IMR-90 (cell line): ENCODE measurements around the gene TUBA1A. TPM values are rescaled to one million over a fixed set of nuclear protein-coding genes. Genes with fewer than 3 reads are reported as not detected.

ENCODE experiments used
- ATAC-seq: fragments of 200-7000 bp; cut with Tn5 transposase; 2 replicates; pipeline ENCODE4 v1.9.1; 2020; ENCODE audit warnings: low read depth, mild to moderate bottlenecking, moderate library complexity
- BruUV-seq: library from RNA; stranded (reverse); fragments of 400-500 nt; replicated peaks from 2 replicates; lab custom pipeline; 2021; lab: Mats Ljungman, UMichigan
- CTCF ChIA-PET: fragments of 300-600 bp; formaldehyde crosslinking; extraction: SDS; loops from one replicate; lab custom pipeline; 2021; ENCODE audit warnings: antibody characterized with exemption; lab: Yijun Ruan, JAX
- POLR2A ChIA-PET: fragments of 300-600 bp; sonication (Branson Sonifier 250); formaldehyde crosslinking; loops from one replicate; lab custom pipeline; 2022; ENCODE audit warnings: antibody characterized with exemption; ENCODE audit not compliant: unreplicated experiment; lab: Charles Lee
- DNase-seq: peaks from one replicate; pipeline ENCODE4 v3.0.0; 2013
- H2AFZ ChIP-seq: replicated peaks from 2 replicates; pipeline ENCODE3; 2013; ENCODE audit warnings: low read length, mild to moderate bottlenecking; ENCODE audit not compliant: poor library complexity
- H2AK5ac ChIP-seq: 2 replicates; pipeline ENCODE4 v1.6.1; 2013; ENCODE audit warnings: low read depth, low read length, inconsistent platforms
- H2AK9ac ChIP-seq: replicated peaks from 2 replicates; pipeline ENCODE3; 2013; ENCODE audit warnings: mild to moderate bottlenecking, low read depth, low read length, moderate library complexity; ENCODE audit not compliant: poor library complexity
- H2BK120ac ChIP-seq: 2 replicates; pipeline ENCODE4 v1.6.1; 2013; ENCODE audit warnings: low read depth, low read length, inconsistent platforms
- H2BK15ac ChIP-seq: 3 replicates; pipeline ENCODE4 v1.6.1; 2013; ENCODE audit warnings: low read depth, low read length, inconsistent platforms
- H2BK20ac ChIP-seq: 2 replicates; pipeline ENCODE4 v1.6.1; 2013; ENCODE audit warnings: low read depth, mild to moderate bottlenecking, inconsistent platforms, low read length, moderate library complexity
- H2BK5ac ChIP-seq: 2 replicates; pipeline ENCODE4 v1.6.1; 2013; ENCODE audit warnings: mild to moderate bottlenecking, low read depth, low read length, inconsistent platforms; ENCODE audit not compliant: poor library complexity, severe bottlenecking
- H3K14ac ChIP-seq: replicated peaks from 2 replicates; pipeline ENCODE4 v1.6.1; 2013; ENCODE audit warnings: low read depth, low read length, inconsistent platforms
- H3K18ac ChIP-seq: 2 replicates; pipeline ENCODE4 v1.6.1; 2013; ENCODE audit warnings: low read depth, low read length, control low read depth
- H3K23ac ChIP-seq: 2 replicates; pipeline ENCODE4 v1.6.1; 2013; ENCODE audit warnings: low read depth, low read length, inconsistent platforms
- H3K27ac ChIP-seq: 2 replicates; pipeline ENCODE4 v1.5.1; 2013; ENCODE audit warnings: mild to moderate bottlenecking, control low read depth, low read length; ENCODE audit not compliant: insufficient read depth
- H3K27me3 ChIP-seq: 2 replicates; pipeline ENCODE4 v1.6.1; 2013; ENCODE audit warnings: low read length; ENCODE audit not compliant: control insufficient read depth, insufficient read depth
- H3K36me3 ChIP-seq: 2 replicates; pipeline ENCODE4 v1.6.1; 2013; ENCODE audit warnings: low read length, mixed read lengths; ENCODE audit not compliant: control insufficient read depth, insufficient read depth
- H3K4ac ChIP-seq: 2 replicates; pipeline ENCODE4 v1.6.1; 2013; ENCODE audit warnings: low read depth, low read length, inconsistent platforms
- H3K4me1 ChIP-seq: 2 replicates; pipeline ENCODE4 v1.6.1; 2013; ENCODE audit warnings: low read length, mixed read lengths; ENCODE audit not compliant: control insufficient read depth, insufficient read depth
- H3K4me2 ChIP-seq: 2 replicates; pipeline ENCODE4 v1.6.1; 2013; ENCODE audit warnings: low read depth, mild to moderate bottlenecking, control low read depth, low read length, moderate library complexity
- H3K4me3 ChIP-seq: 2 replicates; pipeline ENCODE4 v1.5.1; 2013; ENCODE audit warnings: low read depth, mild to moderate bottlenecking, control low read depth, low read length, moderate library complexity; ENCODE audit not compliant: insufficient read depth
- H3K56ac ChIP-seq: 2 replicates; pipeline ENCODE4 v1.6.1; 2013; ENCODE audit warnings: low read length, inconsistent platforms; ENCODE audit not compliant: insufficient read depth; ENCODE audit errors: extremely low read depth
- H3K79me1 ChIP-seq, 2 experiments: 2 replicates each; pipeline ENCODE4 v1.6.1; 2013; ENCODE audit warnings: low read length in 2 of 2, inconsistent platforms in 1 of 2, low read depth in 1 of 2
- H3K9ac ChIP-seq: 2 replicates; pipeline ENCODE4 v1.6.1; 2013; ENCODE audit warnings: low read depth, low read length, control low read depth
- H3K9me1 ChIP-seq: 2 replicates; pipeline ENCODE4 v1.6.1; 2013; ENCODE audit warnings: low read length, inconsistent platforms; ENCODE audit not compliant: insufficient read depth
- H3K9me3 ChIP-seq: 2 replicates; pipeline ENCODE4 v1.6.1; 2013; ENCODE audit warnings: low read length; ENCODE audit not compliant: control insufficient read depth, insufficient read depth
- H4K20me1 ChIP-seq: 2 replicates; pipeline ENCODE4 v1.6.1; 2013; ENCODE audit warnings: low read length, inconsistent platforms; ENCODE audit not compliant: insufficient read depth
- H4K5ac ChIP-seq: 2 replicates; pipeline ENCODE4 v1.6.1; 2013; ENCODE audit warnings: mild to moderate bottlenecking, low read depth, low read length, control low read depth
- H4K8ac ChIP-seq, 2 experiments: 2 replicates each; pipeline ENCODE4 v1.6.1; 2013; ENCODE audit warnings: low read depth in 2 of 2, low read length in 2 of 2, control low read depth in 1 of 2, inconsistent platforms in 1 of 2
- H4K91ac ChIP-seq: 2 replicates; pipeline ENCODE4 v1.6.1; 2013; ENCODE audit warnings: low read depth, low read length, inconsistent platforms; ENCODE audit not compliant: insufficient read depth
- CHD1 ChIP-seq: IDR thresholded peaks from 2 replicates; pipeline ENCODE4 v1.6.1; 2012; ENCODE audit warnings: low read depth, low read length, improper control_type of control experiment
- MAZ ChIP-seq: IDR thresholded peaks from 2 replicates; pipeline ENCODE4 v1.6.1; 2012; ENCODE audit warnings: low read depth, mild to moderate bottlenecking, low read length, improper control_type of control experiment, moderate library complexity, borderline replicate concordance
- MXI1 ChIP-seq: IDR thresholded peaks from 2 replicates; pipeline ENCODE4 v1.6.1; 2012; ENCODE audit warnings: low read depth, mild to moderate bottlenecking, low read length, moderate library complexity, borderline replicate concordance
- POLR2A ChIP-seq: IDR thresholded peaks from 2 replicates; pipeline ENCODE4 v1.6.1; 2012; ENCODE audit warnings: mild to moderate bottlenecking, low read depth, low read length
- RCOR1 ChIP-seq: IDR thresholded peaks from 2 replicates; pipeline ENCODE4 v1.6.1; 2012; ENCODE audit warnings: mild to moderate bottlenecking, low read length, improper control_type of control experiment; ENCODE audit not compliant: insufficient replicate concordance
- RFX5 ChIP-seq: IDR thresholded peaks from 2 replicates; pipeline ENCODE4 v1.8.0; 2012; ENCODE audit warnings: low read depth, mild to moderate bottlenecking, low read length, moderate library complexity
- WGBS, 2 experiments: methylation state at CpG; one replicate each; pipeline versions ENCODE4 v1.1.5 to v1.1.7; 2013; ENCODE audit warnings: missing lambda C conversion rate in 2 of 2; ENCODE audit not compliant: insufficient read length in 1 of 2; ENCODE audit errors: extremely low coverage in 2 of 2; 5-methylcytosine and 5-hydroxymethylcytosine counted together
- dilution Hi-C: fragments of 300-500 bp; cut with HindIII; formaldehyde crosslinking; loops from one replicate; pipeline ENCODE4 v1.14.3; 2018; ENCODE audit warnings: low sequenced_read_pairs; ENCODE audit not compliant: unreplicated experiment
- in situ Hi-C: fragments of 300-500 bp; cut with MboI; formaldehyde crosslinking; loops from 3 replicates; pipeline ENCODE4 v1.14.3; 2019; ENCODE audit warnings: low sequenced_read_pairs, inconsistent platforms, mixed read lengths
- intact Hi-C: fragments of 100-400 bp; cut with micrococcal nuclease; formaldehyde crosslinking; loops from 2 replicates; pipeline ENCODE4 v1.10.0; 2022
- polyA plus RNA-seq, 3 experiments: library from polyadenylated mRNA; depleted of rRNA; stranded (reverse); fragments of >200 nt; gene quantifications; 2 replicates each; pipeline ENCODE4 v1.2.3, GENCODE V29; 2012; ENCODE audit warnings: low replicate concordance in 1 of 3
- total RNA-seq: library from RNA; depleted of rRNA; stranded (reverse); fragments of >200 nt; gene quantifications from 2 replicates; pipeline ENCODE4 v1.2.3, GENCODE V29; 2012
- TF ChIP-seq, protein P1 (sequence below): fragments of 150-350 bp; IDR thresholded peaks from 2 replicates; pipeline ENCODE4 v1.6.1; 2017; ENCODE audit warnings: mild to moderate bottlenecking, antibody characterized with exemption, low read length, low read depth
- TF ChIP-seq, protein P2 (sequence below): conservative IDR thresholded peaks from 2 replicates; pipeline ENCODE4 v1.5.1; 2012; ENCODE audit warnings: mild to moderate bottlenecking, low read depth, low read length, improper control_type of control experiment
- TF ChIP-seq, protein P3 (sequence below): fragments of 150-350 bp; IDR thresholded peaks from 2 replicates; pipeline ENCODE4 v1.6.1; 2016; ENCODE audit warnings: low read depth, mild to moderate bottlenecking, low read length, moderate library complexity, borderline replicate concordance

TUBA1A gene
- total and polyA plus RNA-seq, 2 of the 4 experiments (the other 2 are of a cell fraction) = 2,105 to 2,832 TPM

DNA sequence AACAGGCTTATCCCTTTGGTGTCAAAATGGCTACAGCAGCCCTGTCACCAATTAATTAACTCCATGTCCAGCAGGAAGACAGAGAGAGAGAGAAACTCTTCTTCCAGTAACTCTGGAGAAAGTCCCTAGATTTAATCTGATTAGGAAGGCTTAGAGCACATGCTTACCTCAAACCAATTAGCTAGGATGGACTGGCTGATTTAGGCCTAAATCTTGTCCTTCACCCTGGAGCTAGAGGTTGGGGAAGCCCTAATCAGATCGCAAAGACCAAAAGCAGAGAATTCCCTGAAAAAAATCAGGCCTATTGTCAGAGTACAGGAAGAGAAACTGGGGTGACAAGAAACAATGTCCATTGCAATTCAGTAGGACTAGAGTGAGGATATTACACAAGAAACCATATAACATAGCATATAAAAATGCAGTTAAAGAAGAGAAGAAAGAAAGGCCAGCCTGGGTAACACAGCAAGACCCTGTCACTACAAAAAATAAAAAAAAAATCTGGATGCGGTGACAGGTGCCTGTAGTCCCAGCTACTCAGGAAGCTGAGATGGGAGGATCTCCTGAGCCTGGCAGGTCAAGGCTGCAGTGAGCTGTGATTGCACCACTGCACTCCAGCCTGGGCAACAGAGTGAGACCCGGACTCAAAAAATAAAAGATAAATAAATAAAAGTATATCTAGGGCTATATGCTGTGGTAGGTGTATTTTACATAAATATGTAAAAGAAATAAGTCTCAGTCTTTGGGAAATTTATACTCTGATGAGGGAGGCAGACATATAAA, 34.9 kb upstream of the TUBA1A start:
- Histone ChIP-seq H3K23ac (no peak overlapping the region), H3K4me3 (no peak overlapping the region), H4K5ac (peak overlapping the region; percentile 99; the same call in 1 of the 2 replicates), H3K36me3 (no peaks in the 10 kb centered on the region), H4K91ac (peak overlapping the region; percentile 29), H4K8ac (peak overlapping the region in 1 of 2 experiments; percentile 43; a peak in 1 of 4 replicates), H4K20me1 (no peaks in the 10 kb centered on the region), H2AFZ (no peak overlapping the region), H2BK120ac (peak overlapping the region; percentile 99), H2AK9ac (no peak overlapping the region), H3K9ac (no peak overlapping the region), H3K56ac (no peak overlapping the region), H3K18ac (peak overlapping the region; percentile 99), H2BK20ac (peak overlapping the region; percentile 35; the same call in 1 of the 2 replicates), H3K27me3 (no peaks in the 10 kb centered on the region), H3K9me3 (no peaks in the 10 kb centered on the region), H3K4me1 (peaks cover 4% of the 10 kb centered on the region), H2BK15ac (peak overlapping the region; percentile 70; the same call in 1 of the 3 replicates), H3K14ac (peak overlapping the region; percentile 35; the same call in 1 of the 2 replicates), H2BK5ac (peak overlapping the region; percentile 99), H3K4ac (peak overlapping the region; percentile 89; the same call in 1 of the 2 replicates), H3K4me2 (no peak overlapping the region), H2AK5ac (peak overlapping the region; percentile 30; the same call in 1 of the 2 replicates), H3K9me1 (0 out of 2 replicates have a peak, but pooled peaks cover 2% of the 10 kb centered on the region), H3K27ac (no peak overlapping the region; the same call in 1 of the 2 replicates), H3K79me1 (no peaks in the 10 kb centered on the region; a peak in 1 of 4 replicates)
- WGBS, 2 experiments = no CpG with 5 or more reads among the region's 3 CpGs
- in situ Hi-C loops = no loop called here
- CTCF ChIA-PET = interaction anchor here (1.6 to 2.2 kb wide), 2 partner anchors 9 to 136 kb away, joined by 5 to 15 read pairs; no protein-coding TSS in a partner anchor
- intact Hi-C loops = no loop called here
- BruUV-seq = no TSS peak
- no peak for DNase-seq
- ATAC-seq = no peak
- no peak for TF ChIP-seq MXI1
- TF ChIP-seq CHD1 = no peak
- TF ChIP-seq MAZ = no peak
- TF ChIP-seq, protein P1, sequence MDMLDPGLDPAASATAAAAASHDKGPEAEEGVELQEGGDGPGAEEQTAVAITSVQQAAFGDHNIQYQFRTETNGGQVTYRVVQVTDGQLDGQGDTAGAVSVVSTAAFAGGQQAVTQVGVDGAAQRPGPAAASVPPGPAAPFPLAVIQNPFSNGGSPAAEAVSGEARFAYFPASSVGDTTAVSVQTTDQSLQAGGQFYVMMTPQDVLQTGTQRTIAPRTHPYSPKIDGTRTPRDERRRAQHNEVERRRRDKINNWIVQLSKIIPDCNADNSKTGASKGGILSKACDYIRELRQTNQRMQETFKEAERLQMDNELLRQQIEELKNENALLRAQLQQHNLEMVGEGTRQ = no peak
- TF ChIP-seq, protein P2, sequence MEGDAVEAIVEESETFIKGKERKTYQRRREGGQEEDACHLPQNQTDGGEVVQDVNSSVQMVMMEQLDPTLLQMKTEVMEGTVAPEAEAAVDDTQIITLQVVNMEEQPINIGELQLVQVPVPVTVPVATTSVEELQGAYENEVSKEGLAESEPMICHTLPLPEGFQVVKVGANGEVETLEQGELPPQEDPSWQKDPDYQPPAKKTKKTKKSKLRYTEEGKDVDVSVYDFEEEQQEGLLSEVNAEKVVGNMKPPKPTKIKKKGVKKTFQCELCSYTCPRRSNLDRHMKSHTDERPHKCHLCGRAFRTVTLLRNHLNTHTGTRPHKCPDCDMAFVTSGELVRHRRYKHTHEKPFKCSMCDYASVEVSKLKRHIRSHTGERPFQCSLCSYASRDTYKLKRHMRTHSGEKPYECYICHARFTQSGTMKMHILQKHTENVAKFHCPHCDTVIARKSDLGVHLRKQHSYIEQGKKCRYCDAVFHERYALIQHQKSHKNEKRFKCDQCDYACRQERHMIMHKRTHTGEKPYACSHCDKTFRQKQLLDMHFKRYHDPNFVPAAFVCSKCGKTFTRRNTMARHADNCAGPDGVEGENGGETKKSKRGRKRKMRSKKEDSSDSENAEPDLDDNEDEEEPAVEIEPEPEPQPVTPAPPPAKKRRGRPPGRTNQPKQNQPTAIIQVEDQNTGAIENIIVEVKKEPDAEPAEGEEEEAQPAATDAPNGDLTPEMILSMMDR = no peak
- TF ChIP-seq POLR2A = no peak
- no peak for TF ChIP-seq RFX5
- no peak for TF ChIP-seq RCOR1
- TF ChIP-seq, protein P3, sequence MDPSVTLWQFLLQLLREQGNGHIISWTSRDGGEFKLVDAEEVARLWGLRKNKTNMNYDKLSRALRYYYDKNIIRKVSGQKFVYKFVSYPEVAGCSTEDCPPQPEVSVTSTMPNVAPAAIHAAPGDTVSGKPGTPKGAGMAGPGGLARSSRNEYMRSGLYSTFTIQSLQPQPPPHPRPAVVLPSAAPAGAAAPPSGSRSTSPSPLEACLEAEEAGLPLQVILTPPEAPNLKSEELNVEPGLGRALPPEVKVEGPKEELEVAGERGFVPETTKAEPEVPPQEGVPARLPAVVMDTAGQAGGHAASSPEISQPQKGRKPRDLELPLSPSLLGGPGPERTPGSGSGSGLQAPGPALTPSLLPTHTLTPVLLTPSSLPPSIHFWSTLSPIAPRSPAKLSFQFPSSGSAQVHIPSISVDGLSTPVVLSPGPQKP = no peak
- dilution Hi-C loops = no loop called here
- POLR2A ChIA-PET = interaction anchor here (2.5 kb wide), 1 partner anchor 36 kb away, joined by 16 read pairs; the partner anchor contains the start of gene TUBA1A
